Hepatocyte (in vitro differentiated cells): Measurements from ENCODE around the gene STK40.

Experiments
- CTCF ChIP-seq: fragments of 200-600 bp; sonication (generic); IDR thresholded peaks from 2 replicates; pipeline ENCODE4 v1.5.1; 2016; ENCODE audit warnings: antibody characterized with exemption, mild to moderate bottlenecking; ENCODE audit not compliant: poor library complexity
- EZH2 ChIP-seq: fragments of 200-600 bp; sonication (generic); IDR thresholded peaks from 2 replicates; pipeline ENCODE4 v1.6.1; 2016; ENCODE audit warnings: antibody characterized with exemption, mild to moderate bottlenecking, borderline replicate concordance
- EZH2phosphoT487 ChIP-seq: fragments of 200-600 bp; sonication (generic); IDR thresholded peaks from one replicate; pipeline ENCODE4 v1.6.1; 2018; ENCODE audit warnings: antibody characterized with exemption, mild to moderate bottlenecking, low read depth, moderate library complexity; ENCODE audit not compliant: unreplicated experiment, severe bottlenecking

- no peak for TF ChIP-seq CTCF
- TF ChIP-seq EZH2phosphoT487: no peak
- TF ChIP-seq EZH2: no peak
These were observed 35.9 kb downstream of the STK40 start for GRCh38 chr1:36349839-36350238.
